HG03066 (cell line): ENCODE data around the gene FANCC.

Source experiments
- ATAC-seq: cut with Tn5 transposase; IDR thresholded peaks from one replicate; pipeline ENCODE4 v1.9.1; 2021; ENCODE audit warnings: low read depth; ENCODE audit not compliant: unreplicated experiment

The FANCC gene

GRCh38 chr9:95129476-95130291, 187.8 kb downstream of the FANCC start:
- ATAC-seq = no peak

GRCh38 chr9:95128177-95128524, 189.4 kb downstream of the FANCC start:
- ATAC-seq = no peak

- ATAC-seq = peak; percentile 63
Measured at GRCh38 chr9:95127249-95128176, 190.0 kb downstream of the FANCC start.

- no peak for ATAC-seq
Measured at GRCh38 chr9:95126739-95127138, 190.8 kb downstream of the FANCC start.

- no peak for ATAC-seq
Measured at GRCh38 chr9:95125652-95126051, 191.9 kb downstream of the FANCC start.

GRCh38 chr9:95124582-95125367, 192.7 kb downstream of the FANCC start:
- ATAC-seq = no peak

- no peak for ATAC-seq
Measured at GRCh38 chr9:95120781-95121370, 196.6 kb downstream of the FANCC start.

GRCh38 chr9:95118596-95118995, 198.9 kb downstream of the FANCC start:
- ATAC-seq = no peak

GRCh38 chr9:95116808-95117204, 200.7 kb downstream of the FANCC start:
- no peak for ATAC-seq

- ATAC-seq = no peak
Measured at GRCh38 chr9:95116002-95116807, 201.3 kb downstream of the FANCC start.

- no peak for ATAC-seq
Measured at GRCh38 chr9:95115104-95115503, 202.4 kb downstream of the FANCC start.

GRCh38 chr9:95112436-95113280, 204.9 kb downstream of the FANCC start:
- ATAC-seq = no peak

- no peak for ATAC-seq
Measured at GRCh38 chr9:95111716-95112115, 205.8 kb downstream of the FANCC start.

- ATAC-seq = no peak
Measured at GRCh38 chr9:95110921-95111525, 206.5 kb downstream of the FANCC start.

- no peak for ATAC-seq
Measured at GRCh38 chr9:95109456-95109855, 208.1 kb downstream of the FANCC start.

GRCh38 chr9:95108777-95109176, 208.7 kb downstream of the FANCC start:
- no peak for ATAC-seq

- ATAC-seq = no peak
Measured at GRCh38 chr9:95107976-95108375, 209.5 kb downstream of the FANCC start.

- no peak for ATAC-seq
Measured at GRCh38 chr9:95107001-95107749, 210.3 kb downstream of the FANCC start.
